NCI-H146 (cell line): ENCODE results near the gene SLC26A2.

Source experiments
- DNase-seq: peaks from one replicate; lab custom pipeline; 2025; lab: John Stamatoyannopoulos, UW

Gene SLC26A2

GRCh38 chr5:149962601-149963300, 2.2 kb downstream of the SLC26A2 start:
- DNase-seq, result no peak

- no peak for DNase-seq
These were observed 3.2 kb downstream of the SLC26A2 start for GRCh38 chr5:149963729-149964128.

- DNase-seq, result no peak
These were observed 6.4 kb downstream of the SLC26A2 start for GRCh38 chr5:149966946-149967345.

DNA sequence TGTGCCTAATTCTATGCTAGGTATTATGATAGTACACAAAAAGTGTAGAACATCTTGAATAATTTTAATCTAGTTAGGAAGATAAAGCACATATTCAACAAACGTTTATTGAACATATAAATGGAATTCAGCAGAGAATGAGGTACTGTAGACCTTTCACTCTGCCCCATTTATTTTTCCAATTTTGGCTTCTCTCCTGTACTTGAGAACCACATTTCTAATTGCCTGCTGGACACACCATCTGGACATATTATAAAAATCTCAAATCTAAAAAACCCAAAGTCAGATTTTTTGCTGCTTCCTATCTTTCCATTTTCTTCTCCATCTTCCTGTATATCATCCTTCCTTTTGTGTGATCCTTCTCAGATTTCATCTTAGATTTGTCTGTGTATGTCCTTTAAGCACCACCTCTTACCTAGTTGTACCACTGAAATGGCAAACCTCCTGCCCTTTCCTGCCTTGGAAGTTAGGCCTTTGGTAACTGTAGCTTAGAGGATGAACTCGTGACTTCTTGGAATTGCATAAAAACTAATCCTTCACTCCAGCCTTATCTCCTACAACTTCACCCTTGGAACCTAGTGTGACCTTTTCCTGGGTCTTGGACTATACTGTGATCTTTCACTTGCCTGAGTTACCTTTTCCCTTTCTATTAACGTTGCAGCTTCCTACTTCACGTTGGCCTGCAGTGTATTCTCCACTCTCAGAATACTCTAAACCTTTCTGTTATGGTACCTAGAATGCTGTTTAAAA, 8.8 kb downstream of the SLC26A2 start:
- no peak for DNase-seq

DNA sequence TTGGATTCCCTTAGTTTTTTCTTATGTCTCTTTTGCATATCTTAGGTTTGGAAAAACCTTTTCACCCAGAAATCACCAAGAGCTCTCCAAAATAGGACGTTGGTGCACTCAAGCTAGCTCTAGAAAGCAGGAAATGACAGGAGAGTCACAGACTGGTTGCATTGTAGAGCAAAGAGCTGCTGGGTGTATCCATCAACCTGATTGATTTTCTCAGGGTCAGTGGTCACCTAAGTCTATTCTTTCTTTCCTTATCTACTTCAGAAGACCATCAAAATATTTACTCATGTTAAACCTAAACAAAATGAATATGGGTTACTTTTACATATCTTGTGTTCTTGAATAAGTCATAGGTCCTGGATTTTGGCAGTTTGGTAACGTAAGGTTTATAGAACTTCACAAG, 14.9 kb downstream of the SLC26A2 start:
- no peak for DNase-seq

DNA sequence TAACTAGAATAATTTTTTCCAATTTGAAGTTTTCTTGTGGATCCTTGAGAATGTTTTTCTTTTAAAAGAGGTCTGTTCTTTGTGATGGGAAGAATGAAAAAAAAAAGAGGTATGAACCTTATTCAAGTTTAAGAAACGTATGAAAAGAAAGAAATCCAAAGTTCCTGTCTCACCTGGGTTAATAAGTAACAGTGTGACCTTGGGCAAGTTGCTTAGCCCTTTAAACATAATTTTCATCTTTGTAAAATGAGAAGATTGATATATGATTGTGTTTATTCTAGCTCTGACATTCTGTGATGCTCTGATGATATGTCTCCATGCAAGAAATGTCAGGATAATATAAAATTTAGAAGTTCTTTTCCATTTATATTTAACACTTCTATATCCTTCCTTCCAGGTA, 19.3 kb downstream of the SLC26A2 start:
- DNase-seq, result no peak

DNA sequence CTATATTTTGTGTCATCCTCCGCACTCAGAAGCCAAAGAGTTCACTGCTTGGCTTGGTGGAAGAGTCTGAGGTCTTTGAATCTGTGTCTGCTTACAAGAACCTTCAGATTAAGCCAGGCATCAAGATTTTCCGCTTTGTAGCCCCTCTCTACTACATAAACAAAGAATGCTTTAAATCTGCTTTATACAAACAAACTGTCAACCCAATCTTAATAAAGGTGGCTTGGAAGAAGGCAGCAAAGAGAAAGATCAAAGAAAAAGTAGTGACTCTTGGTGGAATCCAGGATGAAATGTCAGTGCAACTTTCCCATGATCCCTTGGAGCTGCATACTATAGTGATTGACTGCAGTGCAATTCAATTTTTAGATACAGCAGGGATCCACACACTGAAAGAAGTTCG, 20.6 kb downstream of the SLC26A2 start:
- no peak for DNase-seq

- DNase-seq, result no peak
These were observed 21.9 kb downstream of the SLC26A2 start for GRCh38 chr5:149982505-149982904.

DNA sequence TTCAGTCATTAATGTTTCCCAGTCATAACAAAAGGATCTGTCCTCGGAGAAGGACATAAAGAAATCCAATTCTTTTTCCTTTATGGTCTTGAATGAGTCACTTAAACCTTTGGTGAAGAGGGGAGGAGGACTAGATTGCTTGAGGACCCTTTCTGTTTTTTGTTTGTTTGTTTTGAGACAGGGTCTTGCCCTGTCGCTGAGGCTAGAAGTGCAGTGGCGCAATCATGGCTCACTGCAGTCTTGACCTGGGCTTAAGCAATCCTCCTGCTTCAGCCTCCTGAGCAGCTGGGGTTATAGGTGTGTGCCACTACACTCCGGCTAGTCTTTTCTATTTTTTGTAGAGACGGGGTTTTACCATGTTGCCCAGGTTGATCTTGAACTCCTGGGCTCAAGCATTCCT, 27.6 kb downstream of the SLC26A2 start:
- DNase-seq, result no peak

GRCh38 chr5:149990518-149991376, 30.2 kb downstream of the SLC26A2 start:
- DNase-seq, result peak; percentile 65

DNA sequence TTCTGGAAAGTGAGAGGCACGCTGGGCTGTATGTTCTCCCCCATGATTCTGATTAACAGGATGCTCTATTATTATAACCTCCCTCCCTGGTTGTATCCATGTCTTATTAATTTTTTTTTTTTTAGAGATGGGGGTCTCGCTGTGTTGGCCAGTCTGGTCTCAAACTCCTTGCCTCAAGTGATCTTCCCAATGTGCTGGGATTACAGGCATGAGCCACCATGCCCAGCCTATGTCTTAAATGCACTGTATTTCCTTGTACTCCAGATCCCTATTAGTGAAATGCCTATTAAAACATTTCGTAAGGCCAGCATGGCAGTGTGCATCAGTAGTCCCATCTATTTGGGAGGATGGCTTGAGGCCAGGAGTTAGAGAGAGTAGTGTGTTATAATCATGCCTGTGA, 32.9 kb downstream of the SLC26A2 start:
- DNase-seq, result no peak

- no peak for DNase-seq
These were observed 35.0 kb downstream of the SLC26A2 start for GRCh38 chr5:149995385-149996204.

DNA sequence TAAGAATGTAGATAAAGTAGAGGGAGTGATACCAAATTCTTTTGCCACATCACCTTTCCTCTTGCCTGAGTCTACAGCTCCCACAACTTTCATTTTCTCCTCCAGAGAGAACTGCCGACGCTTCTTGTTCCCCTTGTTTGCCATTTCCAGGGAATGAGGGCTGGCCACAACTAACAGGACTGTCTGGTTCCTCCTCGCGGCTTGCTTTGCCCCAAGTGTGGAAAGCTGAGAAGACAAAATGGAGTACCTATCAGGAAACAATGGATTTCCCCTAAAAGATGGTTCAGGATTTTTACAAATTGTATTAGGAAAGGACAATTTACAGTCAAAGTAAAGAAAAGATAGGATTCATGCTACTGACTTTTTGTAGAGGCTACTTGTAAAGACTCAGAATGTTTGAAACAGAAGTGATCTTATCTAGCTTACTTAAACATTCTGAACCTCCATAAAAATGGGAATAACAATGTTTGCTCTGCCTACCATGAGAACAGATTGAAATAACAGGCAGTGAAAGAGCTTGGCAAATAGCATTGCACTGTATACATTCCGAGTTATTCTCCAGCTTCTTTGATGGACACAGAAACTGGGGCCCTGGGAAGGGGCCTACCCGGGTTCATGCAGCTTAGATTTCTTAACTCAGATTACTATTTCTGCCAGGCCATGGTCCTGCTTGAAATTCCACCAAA, 35.8 kb downstream of the SLC26A2 start:
- DNase-seq, result no peak

GRCh38 chr5:149998281-149998680, 37.7 kb downstream of the SLC26A2 start:
- DNase-seq, result no peak

DNA sequence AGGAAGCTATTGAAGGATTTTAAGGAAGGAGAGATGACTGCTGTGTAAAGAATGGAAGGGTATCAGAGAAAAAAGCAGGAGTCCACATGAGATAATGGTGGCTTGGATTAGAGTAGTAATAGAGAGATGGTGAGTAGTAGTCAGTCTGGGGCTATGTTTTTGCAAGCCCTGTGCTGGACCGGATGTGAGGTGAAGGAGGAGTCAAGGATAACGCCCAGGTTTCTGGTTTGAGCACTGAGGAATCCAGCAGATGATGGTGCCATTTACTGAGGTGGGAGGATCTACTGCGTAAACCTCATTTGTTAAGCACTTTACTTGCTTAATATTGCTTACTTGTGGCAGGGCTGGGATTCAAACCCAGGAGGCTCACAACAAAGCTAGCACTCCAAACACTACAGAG, 38.8 kb downstream of the SLC26A2 start:
- no peak for DNase-seq

DNA sequence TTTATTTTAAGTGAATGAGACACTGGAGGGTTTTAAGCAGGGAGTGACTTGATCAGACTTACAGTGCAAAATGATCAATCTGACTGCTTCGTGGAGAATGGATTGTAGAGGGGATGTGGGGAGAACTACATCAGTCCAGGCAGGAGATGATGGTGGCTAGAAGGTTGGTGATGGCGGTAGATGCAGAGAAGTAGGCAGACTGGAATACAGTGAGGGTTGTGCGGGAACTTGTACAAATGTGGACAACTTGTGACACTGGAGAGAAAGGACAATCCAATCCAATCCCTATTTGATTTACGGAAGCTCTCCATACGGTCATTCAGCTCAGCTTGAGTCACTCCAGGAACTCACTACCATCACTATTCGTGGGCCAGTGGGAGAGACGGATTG, 39.3 kb downstream of the SLC26A2 start:
- no peak for DNase-seq

GRCh38 chr5:150000256-150000989, 39.9 kb downstream of the SLC26A2 start, which contains the start of the genes HMGXB3 and TIGD6:
Gene HMGXB3 (plus strand): TSS chr5:150000739. CDS start chr5:150004853, 4,114 bp downstream.
Gene TIGD6 (minus strand): TSS chr5:150000654. CDS start chr5:149996348, 4,306 bp downstream.
- peak; percentile 92 for DNase-seq

- peak; percentile 7 for DNase-seq
These were observed 40.6 kb downstream of the SLC26A2 start for GRCh38 chr5:150000990-150001659.

DNA sequence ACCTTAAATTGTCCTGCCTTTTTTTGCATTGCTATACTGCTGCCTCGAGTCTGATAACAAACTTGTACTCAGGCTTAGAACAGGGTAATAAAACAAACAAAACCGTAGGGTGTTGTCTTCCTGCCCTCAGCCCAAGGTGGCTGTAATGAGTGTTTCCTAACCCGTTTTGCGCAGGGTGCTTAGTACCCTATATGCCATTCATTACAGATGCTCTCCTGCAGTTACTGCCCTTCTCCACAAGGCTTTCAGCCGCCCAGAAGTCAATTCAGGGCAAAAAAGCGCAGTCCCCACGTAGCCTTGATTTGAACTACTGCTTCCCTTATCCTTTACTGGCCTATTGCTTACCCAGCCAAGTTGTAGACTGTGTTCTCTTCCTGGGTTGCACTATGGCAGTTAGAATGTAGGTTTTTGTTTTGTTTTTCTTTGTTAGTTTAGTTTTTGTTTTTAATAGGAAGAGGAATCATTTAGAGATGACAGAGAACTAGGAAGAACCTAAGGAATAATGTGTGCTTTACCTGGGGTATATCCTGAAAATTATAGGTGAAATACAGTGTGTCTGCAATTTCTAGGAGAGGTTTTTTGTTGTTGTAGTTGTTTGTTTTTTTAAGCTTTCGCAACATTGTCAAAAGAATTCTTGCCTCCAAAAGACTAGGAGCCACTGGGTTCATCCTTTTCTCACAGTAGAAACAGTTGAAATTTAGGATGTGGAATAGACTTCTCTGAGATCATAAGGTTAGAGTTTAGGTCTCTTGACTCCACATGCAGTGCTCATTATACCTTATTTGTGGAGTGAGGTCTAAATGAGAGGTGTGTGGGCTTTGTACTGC, 41.3 kb downstream of the SLC26A2 start:
- DNase-seq, result peak; percentile 36
